GM12878 (cell line): ENCODE measurements around the gene MDC1. TPM values are rescaled to one million over a fixed set of nuclear protein-coding genes. Genes with fewer than 3 reads are reported as not detected.

Experiments
- BCL3 ChIP-seq: IDR thresholded peaks from 2 replicates; pipeline ENCODE4 v1.6.1; 2011; ENCODE audit warnings: borderline replicate concordance, low read depth, mild to moderate bottlenecking, moderate library complexity, low read length; ENCODE audit not compliant: insufficient read depth, poor library complexity, severe bottlenecking
- CBFB ChIP-seq: IDR thresholded peaks from 2 replicates; pipeline ENCODE4 v1.6.1; 2016; ENCODE audit warnings: antibody characterized with exemption, low read depth
- CEBPB ChIP-seq, 2 experiments: fragments of 150-350 bp in 1 of 2; IDR thresholded peaks; 2 replicates each; pipeline ENCODE4 v1.6.1; 2012 to 2014; ENCODE audit warnings: low read depth in 2 of 2, low read length in 2 of 2, borderline replicate concordance in 1 of 2, inconsistent platforms in 1 of 2
- CEBPZ ChIP-seq: fragments of 150-350 bp; IDR thresholded peaks from 2 replicates; pipeline ENCODE4 v1.6.1; 2016; ENCODE audit warnings: low read depth, low read length
- CHD2 ChIP-seq: IDR thresholded peaks from 2 replicates; pipeline ENCODE4 v1.6.1; 2011; ENCODE audit warnings: low read depth, low read length, improper control_type of control experiment, borderline replicate concordance
- FOS ChIP-seq: IDR thresholded peaks from 3 replicates; pipeline ENCODE4 v1.6.1; 2011; ENCODE audit warnings: borderline replicate concordance; ENCODE audit not compliant: insufficient read length; ENCODE audit errors: extremely low read depth
- HDAC6 ChIP-seq: fragments of 200-600 bp; sonication (generic); IDR thresholded peaks from one replicate; pipeline ENCODE4 v1.8.0; 2017; ENCODE audit warnings: antibody characterized with exemption; ENCODE audit not compliant: unreplicated experiment
- IKZF2 ChIP-seq, 2 experiments: fragments of 450-650 bp; IDR thresholded peaks; 2 replicates each; pipeline ENCODE4 v1.6.1; 2017; ENCODE audit warnings: mild to moderate bottlenecking in 2 of 2, moderate library complexity in 2 of 2
- IRF4 ChIP-seq: IDR thresholded peaks from 2 replicates; pipeline ENCODE4 v1.6.1; 2011; ENCODE audit warnings: low read depth, low read length
- NFXL1 ChIP-seq: fragments of 450-650 bp; IDR thresholded peaks from 2 replicates; pipeline ENCODE4 v1.6.1; 2017; ENCODE audit warnings: antibody characterized with exemption, mild to moderate bottlenecking, borderline replicate concordance
- NFYB ChIP-seq: IDR thresholded peaks from 2 replicates; pipeline ENCODE4 v1.6.1; 2011; ENCODE audit warnings: low read depth, mild to moderate bottlenecking, low read length, improper control_type of control experiment, moderate library complexity; ENCODE audit not compliant: insufficient read depth
- NR2C1 ChIP-seq: fragments of 450-650 bp; IDR thresholded peaks from 2 replicates; pipeline ENCODE4 v1.6.1; 2017; ENCODE audit warnings: antibody characterized with exemption, mild to moderate bottlenecking, moderate library complexity
- POLR2AphosphoS2 ChIP-seq: IDR thresholded peaks from 2 replicates; pipeline ENCODE4 v1.6.1; 2011; ENCODE audit warnings: low read depth, mild to moderate bottlenecking, low read length, improper control_type of control experiment, moderate library complexity
- RELA ChIP-seq: fragments of 450-650 bp; IDR thresholded peaks from 2 replicates; pipeline ENCODE4 v1.8.0; 2014; ENCODE audit warnings: borderline replicate concordance; ENCODE audit not compliant: partially characterized antibody
- REST ChIP-seq: IDR thresholded peaks from 2 replicates; pipeline ENCODE4 v1.6.1; 2012; ENCODE audit warnings: mild to moderate bottlenecking, low read depth, low read length
- SMARCA5 ChIP-seq: fragments of 450-650 bp; IDR thresholded peaks from 2 replicates; pipeline ENCODE4 v1.6.1; 2017; ENCODE audit warnings: mild to moderate bottlenecking
- SP1 ChIP-seq: IDR thresholded peaks from one replicate; pipeline ENCODE4 v1.6.1; 2011; ENCODE audit warnings: low read depth, low read length
- WRNIP1 ChIP-seq: IDR thresholded peaks from 2 replicates; pipeline ENCODE4 v1.6.1; 2011; ENCODE audit warnings: low read depth, low read length, improper control_type of control experiment, borderline replicate concordance
- ZBTB33 ChIP-seq: fragments of 450-650 bp; IDR thresholded peaks from 2 replicates; pipeline ENCODE4 v1.6.1; 2017; ENCODE audit warnings: mild to moderate bottlenecking
- ZNF217 ChIP-seq: fragments of 450-650 bp; IDR thresholded peaks from 2 replicates; pipeline ENCODE4 v1.6.1; 2017; ENCODE audit warnings: antibody characterized with exemption, mild to moderate bottlenecking
- polyA plus RNA-seq, 11 experiments: library from polyadenylated mRNA; depleted of rRNA in 4 of 11; unstranded in 6 of 11; stranded (reverse) in 5 of 11; fragments of >200 nt; fragmentation: Nextera tagmentation in 4 of 11; fragmentation: Illumina TruSeq in 1 of 11; extraction: Ambion mirVana in 4 of 11; extraction: Trizol in 1 of 11; gene quantifications; 1 replicate in 1 of 11; 2 replicates in 10 of 11; pipeline versions ENCODE4 v1.2.1 to v1.2.3, GENCODE V29; 2011 to 2016; ENCODE audit warnings: inconsistent platforms in 2 of 11, missing spikeins in 2 of 11, low read depth in 1 of 11
- total RNA-seq, 4 experiments: library from RNA; depleted of rRNA in 3 of 4; stranded (reverse); fragments of >200 nt in 3 of 4; fragmentation: Illumina TruSeq in 1 of 4; extraction: Trizol in 1 of 4; gene quantifications; 2 replicates each; pipeline versions ENCODE4 v1.2.1 to v1.2.3, GENCODE V29; 2013 to 2021

The MDC1 gene
- total and polyA plus RNA-seq, 10 of the 15 experiments (the other 5 are each of a cell fraction or from before 2014, with no cell fraction given): 5.1 to 62.5 (median 22.4) TPM

GRCh38 chr6:30717129-30717844 lies at the start of gene MDC1 (continued):
- TF ChIP-seq ZBTB33 (no peak), CHD2 (peak; percentile 90), NR2C1 (peak; percentile 81), RELA (no peak), REST (no peak), HDAC6 (no peak), IKZF2 (IDR thresholded peaks at IDR 0.05) (peak in 1 of 2 experiments; percentile 88; a peak in 3 of 4 replicates), NFYB (peak; percentile 92), SP1 (peak; percentile 94), ZNF217 (no peak), CBFB (peak; percentile 92), POLR2AphosphoS2 (peak; percentile 71), SMARCA5 (peak; percentile 20; the same call in 1 of the 2 replicates), CEBPB (IDR thresholded peaks at IDR 0.05; ENCODE audit: borderline replicate concordance in 1 of 2, low read depth in 2 of 2, low read length in 2 of 2) (no peak), BCL3 (peak; percentile 68), IRF4 (peak; percentile 65; the same call in 1 of the 2 replicates), WRNIP1 (0 out of 2 replicates have a peak, but pooled peaks have one; percentile 74), NFXL1 (no peak), FOS (peak; percentile 51), CEBPZ (peak; percentile 16; the same call in 1 of the 2 replicates)
